ENCODE measurements around the gene PAPPA2. TPM values are rescaled to one million over a fixed set of nuclear protein-coding genes. Genes with fewer than 3 reads are reported as not detected.

PAPPA2 gene
- total and polyA plus RNA-seq, 2 donors (not counting 1 experiment from before 2014, with no cell fraction given), result not detected

DNA sequence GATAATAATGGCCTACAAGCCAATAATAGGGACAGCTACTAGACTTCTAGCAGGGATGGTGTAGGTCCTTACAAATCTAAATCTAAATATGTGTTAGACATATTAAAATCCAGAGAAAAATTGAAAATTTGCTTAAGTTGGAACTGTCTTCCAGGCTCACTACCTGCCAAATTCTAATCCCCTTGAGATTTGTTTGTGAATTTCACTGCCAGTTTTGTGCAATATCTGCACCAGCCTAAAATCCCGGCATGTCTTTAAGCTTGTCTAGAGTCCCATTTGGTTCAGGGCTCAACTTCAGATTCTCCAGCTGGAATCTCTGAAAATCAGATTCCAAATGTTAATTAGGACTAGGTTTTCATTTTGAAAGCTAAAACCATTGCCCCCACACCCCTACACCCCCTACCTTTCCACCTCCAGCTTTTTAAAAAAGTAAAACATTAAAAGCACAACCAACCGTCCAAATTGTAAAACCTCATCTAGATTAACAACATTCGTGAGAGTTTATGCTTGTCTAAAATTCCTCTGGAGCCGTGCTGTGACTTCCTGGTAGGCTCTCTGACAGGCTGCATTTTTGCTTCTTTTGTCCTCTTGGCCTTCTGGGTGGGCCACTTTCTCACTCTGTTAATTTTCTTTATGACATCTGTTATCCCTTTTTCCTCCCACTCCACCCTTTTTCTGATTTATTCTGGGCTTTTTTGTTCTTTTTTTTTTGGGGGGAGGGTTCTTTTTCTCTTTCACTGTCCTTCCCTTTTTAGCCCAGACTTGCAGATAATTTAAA, 348.7 kb downstream of the PAPPA2 start:
- H3K36me3 ChIP-seq (replicated peaks in 1 of 2; ENCODE audit: control extremely low read depth in 1 of 2, control insufficient read depth in 1 of 2, extremely low read depth in 1 of 2, insufficient read depth in 2 of 2, low read length in 1 of 2), result no peaks in the 10 kb centered on the region
- ATAC-seq (ENCODE audit: low read depth) (no peak), DNase-seq (no peak)
- no peaks in the 10 kb centered on the region for H3K9me3 ChIP-seq (ENCODE audit: control extremely low read depth in 1 of 3, control insufficient read depth in 2 of 3, insufficient read depth in 1 of 3, low read length in 2 of 3)
- H2AFZ ChIP-seq (ENCODE audit: insufficient read depth, low read depth, low read length, poor library complexity, severe bottlenecking), result no peak overlapping the region
- no peaks in the 10 kb centered on the region for H3K4me1 Mint-ChIP-seq
- H3K27ac ChIP-seq (ENCODE audit: low read length in 2 of 2), result no peak overlapping the region
- intact Hi-C loops (cut with micrococcal nuclease), result no loop called here
- H3K27ac Mint-ChIP-seq, result no peak overlapping the region
- CTCF ChIA-PET, result no interaction called here
- no peaks in the 10 kb centered on the region for H3K27me3 Mint-ChIP-seq
- H3K9me3 Mint-ChIP-seq (ENCODE audit: insufficient read depth), result no peaks in the 10 kb centered on the region
- no peaks in the 10 kb centered on the region for H4K20me1 ChIP-seq (ENCODE audit: control insufficient read depth, insufficient read depth, low read length, poor library complexity, severe bottlenecking)
- TF ChIP-seq EZH2 (IDR thresholded peaks at IDR 0.05; ENCODE audit: borderline replicate concordance, insufficient read depth, low read depth, low read length, poor library complexity, severe bottlenecking), result no peak
- TF ChIP-seq, protein P1, sequence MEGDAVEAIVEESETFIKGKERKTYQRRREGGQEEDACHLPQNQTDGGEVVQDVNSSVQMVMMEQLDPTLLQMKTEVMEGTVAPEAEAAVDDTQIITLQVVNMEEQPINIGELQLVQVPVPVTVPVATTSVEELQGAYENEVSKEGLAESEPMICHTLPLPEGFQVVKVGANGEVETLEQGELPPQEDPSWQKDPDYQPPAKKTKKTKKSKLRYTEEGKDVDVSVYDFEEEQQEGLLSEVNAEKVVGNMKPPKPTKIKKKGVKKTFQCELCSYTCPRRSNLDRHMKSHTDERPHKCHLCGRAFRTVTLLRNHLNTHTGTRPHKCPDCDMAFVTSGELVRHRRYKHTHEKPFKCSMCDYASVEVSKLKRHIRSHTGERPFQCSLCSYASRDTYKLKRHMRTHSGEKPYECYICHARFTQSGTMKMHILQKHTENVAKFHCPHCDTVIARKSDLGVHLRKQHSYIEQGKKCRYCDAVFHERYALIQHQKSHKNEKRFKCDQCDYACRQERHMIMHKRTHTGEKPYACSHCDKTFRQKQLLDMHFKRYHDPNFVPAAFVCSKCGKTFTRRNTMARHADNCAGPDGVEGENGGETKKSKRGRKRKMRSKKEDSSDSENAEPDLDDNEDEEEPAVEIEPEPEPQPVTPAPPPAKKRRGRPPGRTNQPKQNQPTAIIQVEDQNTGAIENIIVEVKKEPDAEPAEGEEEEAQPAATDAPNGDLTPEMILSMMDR (IDR thresholded peaks at IDR 0.05), result no peak
- no peak overlapping the region for H3K4me3 ChIP-seq (ENCODE audit: control extremely low read depth in 1 of 5, extremely low read depth in 1 of 5, insufficient read depth in 1 of 5, low read depth in 2 of 5, low read length in 4 of 5)
- no peak overlapping the region for H3K4me2 ChIP-seq (replicated peaks; ENCODE audit: low read depth, low read length, poor library complexity, severe bottlenecking)
- WGBS (ENCODE audit: insufficient coverage), result 41% methylated on average over 3 of the region's 4 CpGs
- H3K79me2 ChIP-seq (ENCODE audit: control insufficient read depth, insufficient read depth, low read length), result no peaks in the 10 kb centered on the region
- peaks cover 0 to 8% (median 0%) of the 10 kb centered on the region in 4 experiments for H3K27me3 ChIP-seq (replicated peaks in 1 of 4; ENCODE audit: control extremely low read depth in 1 of 4, control insufficient read depth in 3 of 4, insufficient read depth in 4 of 4, low read length in 3 of 4)
- H3K4me3 Mint-ChIP-seq, result no peak overlapping the region
- POLR2A ChIA-PET, result no interaction called here
- H3K4me1 ChIP-seq (ENCODE audit: control insufficient read depth in 2 of 2, insufficient read depth in 2 of 2, low read length in 2 of 2), result no peaks in the 10 kb centered on the region
- H3K9ac ChIP-seq (ENCODE audit: low read length), result no peak overlapping the region

DNA sequence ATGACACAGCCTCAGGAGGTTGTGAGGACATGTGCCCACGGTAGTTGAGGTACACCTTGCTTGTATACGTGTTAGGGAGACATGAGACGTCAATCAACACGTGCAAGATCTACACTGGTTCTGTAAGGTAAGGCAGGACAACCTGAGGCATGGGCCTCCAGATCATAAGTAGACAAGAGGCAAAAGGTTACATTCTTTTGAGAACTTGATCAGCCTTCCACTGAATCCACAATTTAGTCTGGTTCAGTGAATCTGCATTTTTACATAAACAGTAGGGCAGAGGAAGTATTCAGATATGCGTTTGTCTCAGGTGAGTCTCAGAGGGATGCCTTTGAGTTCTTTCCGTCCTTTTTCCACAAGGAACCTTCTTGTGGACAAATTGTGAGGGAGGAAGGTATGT, 352.6 kb downstream of the PAPPA2 start:
- H3K27me3 ChIP-seq (replicated peaks in 1 of 4; ENCODE audit: control extremely low read depth in 1 of 4, control insufficient read depth in 3 of 4, insufficient read depth in 4 of 4, low read length in 3 of 4), result peaks cover 0 to 5% (median 0%) of the 10 kb centered on the region in 4 experiments
- no peaks in the 10 kb centered on the region for H3K27me3 Mint-ChIP-seq
- H4K20me1 ChIP-seq (ENCODE audit: control insufficient read depth, insufficient read depth, low read length, poor library complexity, severe bottlenecking), result no peaks in the 10 kb centered on the region
- DNase-seq (no peak), ATAC-seq (ENCODE audit: low read depth) (no peak)
- no peaks in the 10 kb centered on the region for H3K36me3 ChIP-seq (replicated peaks in 1 of 2; ENCODE audit: control extremely low read depth in 1 of 2, control insufficient read depth in 1 of 2, extremely low read depth in 1 of 2, insufficient read depth in 2 of 2, low read length in 1 of 2)
- H2AFZ ChIP-seq (ENCODE audit: insufficient read depth, low read depth, low read length, poor library complexity, severe bottlenecking), result no peak overlapping the region
- no peak overlapping the region for H3K27ac Mint-ChIP-seq
- H3K4me3 ChIP-seq (ENCODE audit: control extremely low read depth in 1 of 5, extremely low read depth in 1 of 5, insufficient read depth in 1 of 5, low read depth in 2 of 5, low read length in 4 of 5), result no peak overlapping the region
- TF ChIP-seq, protein P1 (IDR thresholded peaks at IDR 0.05), result no peak
- TF ChIP-seq EZH2 (IDR thresholded peaks at IDR 0.05; ENCODE audit: borderline replicate concordance, insufficient read depth, low read depth, low read length, poor library complexity, severe bottlenecking), result no peak
- POLR2A ChIA-PET, result no interaction called here
- H3K9ac ChIP-seq (ENCODE audit: low read length), result no peak overlapping the region
- no peaks in the 10 kb centered on the region for H3K4me1 Mint-ChIP-seq
- H3K4me1 ChIP-seq (ENCODE audit: control insufficient read depth in 2 of 2, insufficient read depth in 2 of 2, low read length in 2 of 2), result no peaks in the 10 kb centered on the region
- no peaks in the 10 kb centered on the region for H3K9me3 ChIP-seq (ENCODE audit: control extremely low read depth in 1 of 3, control insufficient read depth in 2 of 3, insufficient read depth in 1 of 3, low read length in 2 of 3)
- no peak overlapping the region for H3K4me2 ChIP-seq (replicated peaks; ENCODE audit: low read depth, low read length, poor library complexity, severe bottlenecking)
- intact Hi-C loops (cut with micrococcal nuclease), result no loop called here
- WGBS (ENCODE audit: insufficient coverage), result 86% methylated on average over 6 of the region's 6 CpGs
- CTCF ChIA-PET, result no interaction called here
- H3K9me3 Mint-ChIP-seq (ENCODE audit: insufficient read depth), result no peaks in the 10 kb centered on the region
- H3K4me3 Mint-ChIP-seq, result no peak overlapping the region
- H3K27ac ChIP-seq (ENCODE audit: low read length in 2 of 2), result no peak overlapping the region
- no peaks in the 10 kb centered on the region for H3K79me2 ChIP-seq (ENCODE audit: control insufficient read depth, insufficient read depth, low read length)

Data from B cell (primary cell).